ENCODE measurements around the gene PSRC1.
"Not testable (repeated sequence)": the region's sequence is repeated elsewhere in the genome, so short reads cannot be mapped to it uniquely, and the experiment has no call there.

The PSRC1 gene

DNA sequence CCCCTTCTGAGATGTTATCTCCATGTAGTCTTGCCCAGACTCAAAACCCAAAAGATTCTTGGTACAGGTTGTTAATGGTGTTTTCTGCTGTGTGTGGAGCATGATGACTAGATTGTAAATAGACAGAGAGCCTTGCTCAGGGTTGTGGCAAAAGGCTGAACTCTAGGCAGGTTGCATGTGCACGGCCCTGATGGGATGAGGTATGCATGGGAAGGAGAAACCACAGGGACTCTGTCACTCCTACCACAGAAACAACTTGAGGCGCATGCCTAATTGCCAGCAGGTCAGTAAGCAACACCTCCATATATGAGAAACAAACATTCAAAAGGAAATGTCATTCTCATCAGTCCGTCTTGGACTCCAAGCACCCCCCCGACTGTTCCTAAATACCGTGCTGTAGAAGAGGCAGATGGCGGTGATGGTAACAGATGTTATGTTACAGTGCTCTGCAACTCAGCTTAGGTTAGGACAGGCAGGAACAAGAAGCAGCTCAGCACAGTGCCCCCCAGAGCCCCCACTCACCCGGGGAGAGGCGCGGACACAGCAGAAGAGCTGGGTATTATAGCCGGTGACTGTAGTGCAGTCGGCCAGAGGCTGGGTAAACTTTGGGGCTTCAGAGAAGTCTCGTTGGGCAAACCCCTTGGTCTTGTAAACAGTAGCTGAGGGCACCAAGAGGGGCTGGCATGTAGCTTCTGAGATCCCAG is 12.9 kb upstream of the PSRC1 start:
- peak; percentile 46 for DNase-seq (ENCODE audit: low spot score)

DNA sequence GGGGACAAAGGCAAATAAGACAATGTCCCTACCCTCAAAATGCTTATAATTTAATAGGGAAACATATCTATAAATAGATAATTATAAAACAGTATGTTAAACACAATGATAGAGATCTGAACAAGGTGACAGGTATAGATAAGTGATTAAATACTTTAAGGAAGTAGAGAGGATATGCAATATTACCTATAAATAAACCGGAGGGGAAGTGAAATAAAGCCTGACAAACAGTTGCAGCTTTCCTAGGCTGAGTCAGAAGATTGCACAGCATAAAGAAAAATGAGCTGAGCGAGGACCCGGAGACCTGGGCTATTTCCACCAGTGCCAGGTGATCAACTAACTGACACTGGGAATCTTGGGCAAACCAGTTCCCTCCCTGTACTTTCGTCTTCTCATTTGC is 11.5 kb upstream of the PSRC1 start:
- DNase-seq (ENCODE audit: low spot score): no peak

- DNase-seq (ENCODE audit: low spot score): no peak
These were observed 10.1 kb upstream of the PSRC1 start for GRCh38 chr1:109293026-109293425.

GRCh38 chr1:109292364-109292763 is 9.4 kb upstream of the PSRC1 start:
- no peak for DNase-seq (ENCODE audit: low spot score)

- DNase-seq (ENCODE audit: low spot score): peak; percentile 81
These were observed 8.1 kb upstream of the PSRC1 start for GRCh38 chr1:109290998-109291397.

GRCh38 chr1:109290137-109290536 is 7.2 kb upstream of the PSRC1 start:
- DNase-seq (ENCODE audit: low spot score): no peak

- not testable (repeated sequence) for DNase-seq (ENCODE audit: low spot score)
These were observed 3.8 kb upstream of the PSRC1 start for GRCh38 chr1:109286762-109287161.

GRCh38 chr1:109283748-109284600 is 1.0 kb upstream of the PSRC1 start:
- DNase-seq (ENCODE audit: low spot score): no peak

- DNase-seq (ENCODE audit: low spot score): no peak
These were observed 421 bp downstream of the PSRC1 start for GRCh38 chr1:109282497-109282951.

DNA sequence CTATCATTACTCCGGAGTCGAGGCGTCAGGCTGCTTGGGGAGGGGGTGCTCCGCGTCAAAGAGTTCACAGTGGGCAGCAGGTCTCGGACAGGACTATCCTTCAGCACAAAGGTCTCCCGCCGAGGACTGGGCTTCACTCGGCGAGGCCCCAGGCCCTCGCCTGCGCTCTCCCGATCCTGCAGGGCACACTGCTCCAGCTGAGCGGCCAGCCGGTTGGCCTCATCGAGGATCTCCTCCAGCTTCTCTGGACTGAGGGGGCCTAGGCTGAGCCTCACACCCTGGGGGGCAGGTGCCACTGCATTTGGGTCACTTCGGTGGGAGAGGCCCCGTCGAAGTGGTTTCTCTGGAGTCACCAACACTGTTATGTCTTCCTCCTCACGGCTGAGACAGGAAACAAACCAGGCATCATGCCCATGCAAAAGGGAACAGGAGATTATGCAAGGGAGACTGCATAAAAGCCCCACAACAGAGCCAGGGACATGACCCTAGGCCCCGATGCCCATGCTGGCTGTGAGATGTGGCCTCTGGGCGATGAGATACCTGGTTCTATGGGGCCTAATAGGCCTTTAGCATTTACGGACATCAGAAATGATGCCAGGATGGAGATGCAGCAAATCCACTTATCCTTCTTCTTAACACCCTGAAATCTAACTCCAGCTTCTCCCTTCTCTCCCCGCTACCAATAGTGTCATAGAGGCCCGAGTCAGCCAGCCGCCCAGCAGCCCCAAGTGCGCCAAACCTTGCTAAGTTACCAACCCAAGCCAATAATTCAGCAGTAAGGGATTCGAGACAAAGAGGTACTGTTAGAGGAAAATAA is 1.1 kb downstream of the PSRC1 start:
- DNase-seq (ENCODE audit: low spot score): peak; percentile 70

DNA sequence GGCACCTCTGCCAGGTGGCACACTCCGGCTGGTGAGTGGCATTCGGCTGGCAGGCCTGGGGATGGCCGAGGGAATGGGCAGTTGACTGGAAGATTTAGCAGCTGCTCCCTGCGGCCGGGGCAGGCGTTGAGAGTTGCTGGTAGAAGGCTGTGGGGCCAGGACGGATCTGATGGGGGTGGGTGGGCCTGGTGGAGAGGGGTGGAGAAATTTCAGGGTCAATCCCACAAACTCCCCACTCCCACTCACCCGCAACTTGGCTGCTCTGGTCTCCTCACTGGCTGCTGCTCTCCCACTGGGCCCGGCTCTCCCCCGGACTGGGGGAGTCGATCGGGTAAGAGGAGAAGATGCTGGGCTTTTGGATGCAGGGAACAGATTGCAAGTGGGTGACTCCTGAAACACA is 2.1 kb downstream of the PSRC1 start:
- no peak for DNase-seq (ENCODE audit: low spot score)

- DNase-seq (ENCODE audit: low spot score): no peak
These were observed 3.2 kb downstream of the PSRC1 start for GRCh38 chr1:109279615-109280278.

- peak; percentile 90 for DNase-seq (ENCODE audit: low spot score)
These were observed 5.3 kb downstream of the PSRC1 start for GRCh38 chr1:109277434-109278204.

DNA sequence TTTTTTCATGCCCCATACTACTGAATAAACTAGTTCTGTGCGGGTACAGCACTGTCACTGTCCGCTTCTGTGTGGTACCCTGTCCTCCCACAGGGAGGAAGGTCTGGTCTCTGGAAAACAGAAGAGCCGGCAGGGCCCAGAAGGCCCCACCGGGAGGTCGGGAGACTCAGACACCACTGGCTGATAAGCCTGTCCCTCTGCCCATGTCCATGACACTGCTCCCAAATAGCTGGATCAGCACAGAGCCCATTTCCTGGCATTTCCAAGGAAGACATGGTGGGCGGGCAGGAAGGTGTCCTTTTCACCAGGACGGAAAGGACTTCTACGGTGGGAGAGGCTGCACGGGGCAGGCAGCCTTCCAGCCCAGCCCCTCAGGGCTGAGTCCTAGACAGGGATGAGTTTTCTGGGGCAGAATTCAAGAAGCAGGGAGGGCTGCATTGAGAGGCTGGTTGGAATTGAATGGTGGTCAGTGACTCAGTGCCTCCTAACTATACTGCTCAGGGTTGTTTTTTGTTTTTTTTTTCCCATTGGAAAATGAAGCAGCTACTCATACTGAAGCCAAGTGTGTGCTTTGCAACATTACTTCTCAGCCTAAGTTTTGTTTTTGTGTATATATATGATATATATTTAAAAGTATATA is 7.1 kb downstream of the PSRC1 start:
- DNase-seq (ENCODE audit: low spot score): no peak

DNA sequence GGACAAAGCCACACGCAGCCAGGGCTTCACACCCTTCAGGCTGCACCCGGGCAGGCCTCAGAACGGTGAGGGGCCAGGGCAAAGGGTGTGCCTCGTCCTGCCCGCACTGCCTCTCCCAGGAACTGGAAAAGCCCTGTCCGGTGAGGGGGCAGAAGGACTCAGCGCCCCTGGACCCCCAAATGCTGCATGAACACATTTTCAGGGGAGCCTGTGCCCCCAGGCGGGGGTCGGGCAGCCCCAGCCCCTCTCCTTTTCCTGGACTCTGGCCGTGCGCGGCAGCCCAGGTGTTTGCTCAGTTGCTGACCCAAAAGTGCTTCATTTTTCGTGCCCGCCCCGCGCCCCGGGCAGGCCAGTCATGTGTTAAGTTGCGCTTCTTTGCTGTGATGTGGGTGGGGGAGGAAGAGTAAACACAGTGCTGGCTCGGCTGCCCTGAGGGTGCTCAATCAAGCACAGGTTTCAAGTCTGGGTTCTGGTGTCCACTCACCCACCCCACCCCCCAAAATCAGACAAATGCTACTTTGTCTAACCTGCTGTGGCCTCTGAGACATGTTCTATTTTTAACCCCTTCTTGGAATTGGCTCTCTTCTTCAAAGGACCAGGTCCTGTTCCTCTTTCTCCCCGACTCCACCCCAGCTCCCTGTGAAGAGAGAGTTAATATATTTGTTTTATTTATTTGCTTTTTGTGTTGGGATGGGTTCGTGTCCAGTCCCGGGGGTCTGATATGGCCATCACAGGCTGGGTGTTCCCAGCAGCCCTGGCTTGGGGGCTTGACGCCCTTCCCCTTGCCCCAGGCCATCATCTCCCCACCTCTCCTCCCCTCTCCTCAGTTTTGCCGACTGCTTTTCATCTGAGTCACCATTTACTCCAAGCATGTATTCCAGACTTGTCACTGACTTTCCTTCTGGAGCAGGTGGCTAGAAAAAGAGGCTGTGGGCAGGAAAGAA is 8.1 kb downstream of the PSRC1 start:
- DNase-seq (ENCODE audit: low spot score): peak; percentile 61

DNA sequence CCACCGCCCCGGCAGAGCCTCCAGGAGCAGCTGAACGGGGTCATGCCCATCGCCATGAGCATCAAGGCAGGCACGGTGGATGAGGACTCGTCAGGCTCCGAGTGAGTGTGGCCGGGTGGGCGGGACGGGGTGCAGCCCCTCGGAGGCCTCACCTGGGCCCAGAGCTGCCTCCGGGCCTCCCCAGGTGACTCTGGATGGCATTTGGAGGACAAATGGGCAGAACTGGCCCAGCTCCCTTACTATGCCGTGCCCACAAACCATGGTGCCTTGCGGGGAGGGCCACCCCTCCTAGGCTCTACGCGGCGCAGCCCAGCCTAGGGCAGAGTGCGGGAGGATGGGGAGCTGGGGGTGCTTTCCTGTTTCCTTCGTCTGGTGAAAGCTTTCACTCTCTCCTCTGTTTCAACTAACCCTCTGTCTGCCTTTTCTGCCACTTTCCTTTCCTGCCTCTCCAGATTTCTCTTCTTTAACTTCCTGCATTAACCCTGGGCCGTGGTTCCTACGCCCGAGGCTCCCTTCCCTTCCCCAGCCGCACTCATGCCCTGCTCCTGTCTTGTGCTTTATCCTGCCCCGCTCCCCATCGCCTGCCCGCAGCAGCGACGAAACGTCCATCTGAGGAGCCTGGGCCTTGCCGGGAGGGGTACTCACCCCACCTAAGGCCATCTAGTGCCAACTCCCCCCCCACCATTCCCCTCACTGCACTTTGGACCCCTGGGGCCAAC is 9.2 kb downstream of the PSRC1 start:
- no peak for DNase-seq (ENCODE audit: low spot score)

DNA sequence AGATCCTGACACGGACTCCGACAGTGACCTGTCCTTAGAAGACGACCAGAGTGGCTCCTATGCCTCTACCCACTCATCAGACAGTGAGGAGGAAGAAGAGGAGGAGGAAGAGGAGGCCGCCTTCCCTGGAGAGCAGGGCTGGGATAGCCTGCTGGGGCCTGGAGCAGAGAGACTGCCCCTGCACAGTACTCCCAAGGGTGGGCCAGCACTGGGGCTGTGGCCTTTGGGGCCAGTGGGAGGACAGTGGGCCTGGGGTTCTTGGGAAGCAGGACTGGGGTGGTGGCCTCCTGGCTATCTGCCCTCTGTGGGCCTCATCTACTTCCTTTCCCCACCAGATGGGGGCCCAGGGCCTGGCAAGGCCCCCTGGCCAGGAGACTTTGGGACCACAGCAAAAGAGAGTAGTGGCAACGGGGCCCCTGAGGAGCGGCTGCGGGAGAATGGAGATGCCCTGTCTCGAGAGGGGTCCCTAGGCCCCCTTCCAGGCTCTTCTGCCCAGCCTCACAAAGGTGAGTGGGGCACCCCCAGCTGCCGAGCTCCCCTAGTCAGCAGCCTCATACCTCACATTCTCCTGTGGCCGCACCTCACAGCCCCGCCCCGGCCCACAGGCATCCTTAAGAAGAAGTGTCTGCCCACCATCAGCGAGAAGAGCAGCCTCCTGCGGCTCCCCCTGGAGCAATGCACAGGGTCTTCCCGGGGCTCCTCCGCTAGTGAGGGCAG is 10.0 kb downstream of the PSRC1 start:
- DNase-seq (ENCODE audit: low spot score): no peak
